A172 (cell line): ENCODE results near the gene BAZ1B. TPM values are rescaled to one million over a fixed set of nuclear protein-coding genes. Genes with fewer than 3 reads are reported as not detected.

Experiments used
- total RNA-seq: library from RNA; depleted of rRNA; stranded (reverse); fragments of >200 nt; shearing (Covaris generic); gene quantifications from 2 replicates; pipeline ENCODE4 v1.2.3, GENCODE V29; 2014; rRNA removed

BAZ1B gene
- total RNA-seq, 1 experiment from 2014 or later: 148 TPM

Other genes with a start within 250 kb of the BAZ1B start
- gene NSUN5, start 213.5 kb downstream of the BAZ1B start, total RNA-seq: 9.4 and 11.6 TPM in 2 replicates
- not detected in 2 replicates for gene TRIM50, start 194.2 kb downstream of the BAZ1B start, total RNA-seq
- gene FKBP6, start 194.1 kb downstream of the BAZ1B start, total RNA-seq: not detected in 2 replicates
- gene FZD9, start 88.5 kb downstream of the BAZ1B start, total RNA-seq: 1.8 and 4.0 TPM in 2 replicates
- 50.5 and 65.2 TPM in 2 replicates for gene BCL7B, start 35.4 kb upstream of the BAZ1B start, total RNA-seq
- gene TBL2, start 56.3 kb upstream of the BAZ1B start, total RNA-seq: 53.0 and 70.7 TPM in 2 replicates
- gene MLXIPL, start 102.2 kb upstream of the BAZ1B start, total RNA-seq: not detected in 2 replicates
- 6.6 and 8.3 TPM in 2 replicates for gene VPS37D, start 145.5 kb upstream of the BAZ1B start, total RNA-seq
- gene DNAJC30, start 161.2 kb upstream of the BAZ1B start, total RNA-seq: 1.4 and 2.5 TPM in 2 replicates
- 129 and 138 TPM in 2 replicates for gene BUD23, start 161.3 kb upstream of the BAZ1B start, total RNA-seq
- gene STX1A, start 197.4 kb upstream of the BAZ1B start, total RNA-seq: 18.6 and 30.2 TPM in 2 replicates
- gene ABHD11, start 216.5 kb upstream of the BAZ1B start, total RNA-seq: 35.9 and 46.9 TPM in 2 replicates
- not detected in 2 replicates for gene CLDN3, start 248.0 kb upstream of the BAZ1B start, total RNA-seq